Tibial nerve (tissue), 4 donors: ENCODE data around the gene COQ2.

Source experiments
- CTCF ChIP-seq, 5 experiments: fragments of 200-600 bp in 3 of 5; fragments of 450-650 bp in 2 of 5; sonication (generic) in 3 of 5; IDR thresholded peaks; one replicate each; pipeline ENCODE4 v1.5.1; 2016 to 2019; ENCODE audit warnings: antibody characterized with exemption in 5 of 5, mild to moderate bottlenecking in 3 of 5, moderate library complexity in 2 of 5
- EP300 ChIP-seq, 2 donors: sonication (generic); formaldehyde crosslinking; IDR thresholded peaks; one replicate each; pipeline ENCODE4 v1.6.1; 2017; ENCODE audit warnings: antibody characterized with exemption in 2 of 2, mild to moderate bottlenecking in 1 of 2
- POLR2A ChIP-seq, 2 donors: fragments of 450-650 bp; IDR thresholded peaks; one replicate each; pipeline ENCODE4 v1.6.1; 2017; ENCODE audit warnings: antibody characterized with exemption in 2 of 2, mild to moderate bottlenecking in 2 of 2, moderate library complexity in 2 of 2

- TF ChIP-seq POLR2A (IDR thresholded peaks at IDR 0.05) (no peak), CTCF (IDR thresholded peaks at IDR 0.05) (no peak), EP300 (IDR thresholded peaks at IDR 0.05) (no peak)
Measured at GRCh38 chr4:83261307-83261706, 23.3 kb downstream of the COQ2 start.
